K562 (cell line): ENCODE results near the gene HAX1. TPM values are rescaled to one million over a fixed set of nuclear protein-coding genes. Genes with fewer than 3 reads are reported as not detected.

Experiments used
- CBFA2T2 ChIP-seq: fragments of 450-650 bp; conservative IDR thresholded peaks from 2 replicates; pipeline ENCODE4 v1.6.1; 2017; ENCODE audit warnings: mild to moderate bottlenecking
- CBFA2T3 ChIP-seq: fragments of 450-650 bp; IDR thresholded peaks from 2 replicates; pipeline ENCODE4 v1.6.1; 2017
- CUX1 ChIP-seq: fragments of 200-800 bp; sonication (Bioruptor generic); IDR thresholded peaks from 2 replicates; pipeline ENCODE4 v1.6.1; 2016; ENCODE audit warnings: missing genetic modification characterization, missing compliant biosample characterization
- JUND ChIP-seq, 2 experiments: IDR thresholded peaks; 2 replicates in 1 of 2; 3 replicates in 1 of 2; pipeline ENCODE4 v1.6.1; 2011; ENCODE audit warnings: borderline replicate concordance in 2 of 2, low read depth in 2 of 2, low read length in 2 of 2, improper control_type of control experiment in 1 of 2, missing biosample characterization in 1 of 2, missing genetic modification characterization in 1 of 2, missing genetic modification reagents in 1 of 2
- NFE2 ChIP-seq: IDR thresholded peaks from 2 replicates; pipeline ENCODE4 v1.6.1; 2014; ENCODE audit warnings: antibody characterized with exemption, low read depth
- SMARCE1 ChIP-seq: fragments of 450-650 bp; IDR thresholded peaks from 2 replicates; pipeline ENCODE4 v1.7.1; 2016; ENCODE audit warnings: mild to moderate bottlenecking
- ZNF316 ChIP-seq: fragments of 450-650 bp; IDR thresholded peaks from 2 replicates; pipeline ENCODE4 v1.6.1; 2016
- polyA plus RNA-seq, 8 experiments: library from polyadenylated mRNA; depleted of rRNA in 4 of 8; stranded (reverse) in 5 of 8; unstranded in 3 of 8; fragments of >200 nt; fragmentation: Nextera tagmentation in 2 of 8; fragmentation: Illumina TruSeq in 1 of 8; extraction: Ambion mirVana in 2 of 8; extraction: Trizol in 1 of 8; gene quantifications; 2 replicates each; pipeline versions ENCODE4 v1.2.1 to v1.2.3, GENCODE V29; 2011 to 2014; ENCODE audit warnings: inconsistent platforms in 1 of 8, missing spikeins in 1 of 8
- total RNA-seq, 7 experiments: library from RNA; depleted of rRNA in 6 of 7; stranded (reverse); fragments of >200 nt in 6 of 7; fragmentation: Illumina TruSeq in 2 of 7; extraction: Trizol in 2 of 7; gene quantifications; 2 replicates each; pipeline versions ENCODE4 v1.2.1 to v1.2.3, GENCODE V29; 2011 to 2021; ENCODE audit warnings: low replicate concordance in 1 of 7

HAX1 gene
- total and polyA plus RNA-seq, 9 of the 15 experiments (the other 6 are each of a cell fraction or from before 2014, with no cell fraction given): 143 to 492 (median 234) TPM

- peak; percentile 76 for TF ChIP-seq SMARCE1
- TF ChIP-seq CBFA2T2: peak; percentile 35
- peak; percentile 92 for TF ChIP-seq ZNF316
- peak; percentile 90 for TF ChIP-seq CUX1 (CRISPR knock-in tag)
- peak; percentile 69 for TF ChIP-seq NFE2
- TF ChIP-seq JUND (IDR thresholded peaks at IDR 0.05; ENCODE audit: borderline replicate concordance, low read depth, low read length): peak; percentile 53; the same call in 1 of the 2 replicates
- peak; percentile 65; the same call in 1 of the 3 replicates for TF ChIP-seq JUND (tag; IDR thresholded peaks at IDR 0.05; ENCODE audit: borderline replicate concordance, low read depth, low read length)
- TF ChIP-seq CBFA2T3: peak; percentile 57
These were observed 35.3 kb downstream of the HAX1 start (continued) for GRCh38 chr1:154307670-154308270.
